OCI-LY7 (cell line): Measurements from ENCODE around the gene RIF1.

Experiments
- CTCF ChIP-seq: fragments of 200-600 bp; sonication (generic); conservative IDR thresholded peaks from 2 replicates; pipeline ENCODE4 v1.5.1; 2014; ENCODE audit warnings: mild to moderate bottlenecking, antibody characterized with exemption, low read length, moderate library complexity, mixed read lengths
- EZH2phosphoT487 ChIP-seq: fragments of 200-600 bp; sonication (generic); IDR thresholded peaks from 2 replicates; pipeline ENCODE4 v1.6.1; 2018; ENCODE audit warnings: low read depth, borderline replicate concordance, mild to moderate bottlenecking, mixed run types, antibody characterized with exemption, low read length, moderate library complexity, mixed read lengths

- TF ChIP-seq CTCF: no peak
- no peak for TF ChIP-seq EZH2phosphoT487
Observed at GRCh38 chr2:151395509-151396374, 14.0 kb upstream of the RIF1 start.
